Right lobe of liver (tissue), 6 donors: ENCODE results near the gene KRT84. TPM values are rescaled to one million over a fixed set of nuclear protein-coding genes. Genes with fewer than 3 reads are reported as not detected.

Experiments
- ATAC-seq, 4 donors: fragments of 200-7000 bp; cut with Tn5 transposase; one replicate each; pipeline ENCODE4 v1.9.1; 2020; ENCODE audit warnings: mild to moderate bottlenecking in 4 of 4, moderate library complexity in 4 of 4
- DNase-seq, 3 donors: peaks; one replicate each; pipeline ENCODE4 v3.0.0-alpha.2; 2020
- H3K27ac ChIP-seq, 3 donors: fragments of 200-600 bp; one replicate each; pipeline ENCODE4 v1.8.0; 2022
- H3K27me3 ChIP-seq, 2 donors: fragments of 200-600 bp; one replicate each; pipeline ENCODE4 v1.8.0; 2022
- H3K36me3 ChIP-seq, 4 donors: fragments of 200-600 bp; sonication (generic) in 1 of 4; one replicate each; pipeline versions ENCODE4 v1.5.1 to v1.8.0; 2017 to 2022; ENCODE audit warnings: control low read depth in 1 of 4
- H3K4me1 ChIP-seq, 4 donors: fragments of 200-600 bp; sonication (generic) in 1 of 4; one replicate each; pipeline versions ENCODE4 v1.5.1 to v1.8.0; 2017 to 2022; ENCODE audit warnings: control low read depth in 1 of 4
- H3K4me3 ChIP-seq, 3 donors: fragments of 200-600 bp; one replicate each; pipeline ENCODE4 v1.8.0; 2022
- H3K9me3 ChIP-seq, 4 donors: fragments of 200-600 bp; sonication (generic) in 1 of 4; one replicate each; pipeline versions ENCODE4 v1.5.1 to v1.8.0; 2017 to 2022; ENCODE audit warnings: control low read depth in 1 of 4
- CTCF ChIP-seq, 4 donors: fragments of 200-600 bp in 3 of 4; fragments of 450-650 bp in 1 of 4; IDR thresholded peaks; one replicate each; pipeline versions ENCODE4 v1.5.1 to v1.8.0; 2016 to 2022; ENCODE audit warnings: antibody characterized with exemption in 4 of 4, mild to moderate bottlenecking in 2 of 4
- POLR2A ChIP-seq: fragments of 450-650 bp; IDR thresholded peaks from one replicate; pipeline ENCODE4 v1.6.1; 2017; ENCODE audit warnings: antibody characterized with exemption, mild to moderate bottlenecking
- WGBS: methylation state at CpG from one replicate; pipeline ENCODE4 v1.1.6; 2018; ENCODE audit warnings: low coverage, low lambda C conversion rate; ENCODE audit not compliant: insufficient coverage; ENCODE audit errors: missing lambda C conversion rate; 5-methylcytosine and 5-hydroxymethylcytosine counted together
- intact Hi-C, 2 donors: fragments of 100-400 bp; cut with DNase I; formaldehyde crosslinking; loops; one replicate each; pipeline versions ENCODE4 v1.11.2 to v1.14.1; 2022
- total RNA-seq, 6 experiments: library from RNA; depleted of rRNA in 2 of 6; stranded (reverse); fragments of >200 nt in 2 of 6; fragmentation: NEBNext Ultra II Directional in 3 of 6; extraction: Animal tissue kit (Norgen Biotek cat#: 25700) in 3 of 6; gene quantifications; one replicate each; pipeline versions ENCODE4 v1.1.0 to v1.2.4, GENCODE V29; 2016 to 2023
- donor health status: DM: no; HTN: yes; CAD: no.
- donor health status: DM: no; HTN: no; CAD: no.
- donor health status: DM: no; HTN: no; CAD: no.
- donor health status: DM: no; HTN: yes; CAD: no.
- donor health status: DM: no; HTN: yes; CAD: no.

KRT84 gene
- total RNA-seq, 6 experiments from 2014 or later = not detected

- no peak for TF ChIP-seq CTCF (IDR thresholded peaks at IDR 0.05)
- no peak for TF ChIP-seq POLR2A
These were observed 48.4 kb downstream of the KRT84 start for GRCh38 chr12:52337054-52337453.

GRCh38 chr12:52336641-52337040 is 48.8 kb downstream of the KRT84 start:
- peaks cover 0 to 21% (median 4%) of the 10 kb centered on the region in 4 donors for H3K4me1 ChIP-seq
- H3K9me3 ChIP-seq = no peaks in the 10 kb centered on the region
- no peak overlapping the region for H3K4me3 ChIP-seq
- intact Hi-C loops = no loop called here
- WGBS = 56% methylated on average over 2 of the region's 2 CpGs
- TF ChIP-seq CTCF (IDR thresholded peaks at IDR 0.05) (no peak), POLR2A (no peak)
- ATAC-seq = no peak
- H3K27me3 ChIP-seq = no peaks in the 10 kb centered on the region
- no peak overlapping the region for H3K27ac ChIP-seq
- no peak for DNase-seq
- H3K36me3 ChIP-seq = no peaks in the 10 kb centered on the region

More at GRCh38 chr12:52337054-52337453, 48.4 kb downstream of the KRT84 start:
- H3K27ac ChIP-seq = no peak overlapping the region
- no peaks in the 10 kb centered on the region for H3K36me3 ChIP-seq
- intact Hi-C loops = no loop called here
- H3K4me3 ChIP-seq = no peak overlapping the region
- no peaks in the 10 kb centered on the region for H3K27me3 ChIP-seq
- peaks cover 0 to 17% (median 4%) of the 10 kb centered on the region in 4 donors for H3K4me1 ChIP-seq
- WGBS = 60% methylated on average over 1 of the region's 1 CpG
- no peaks in the 10 kb centered on the region for H3K9me3 ChIP-seq
- no peak for DNase-seq
- ATAC-seq = no peak

- Histone ChIP-seq H3K4me3 (no peak overlapping the region), H3K4me1 (peaks cover 0 to 29% (median 4%) of the 10 kb centered on the region in 4 donors), H3K9me3 (no peaks in the 10 kb centered on the region), H3K27ac (peak overlapping the region in 2 of 3 donors; percentile 36 to 41), H3K27me3 (no peaks in the 10 kb centered on the region), H3K36me3 (no peaks in the 10 kb centered on the region)
- intact Hi-C loops = no loop called here
- WGBS = 23% methylated on average over 4 of the region's 4 CpGs
- DNase-seq = peak; percentile 79 to 89 (median 85)
- peak; percentile 90 to 94 (median 92) for ATAC-seq
- TF ChIP-seq POLR2A = no peak
These were observed 49.7 kb downstream of the KRT84 start for GRCh38 chr12:52335598-52336262.

- 77% methylated on average over 3 of the region's 3 CpGs for WGBS
- no peak for ATAC-seq
These were observed 51.3 kb downstream of the KRT84 start for GRCh38 chr12:52334185-52334584.

More at GRCh38 chr12:52334185-52334584, 51.3 kb downstream of the KRT84 start:
- H3K27ac ChIP-seq = no peak overlapping the region
- H3K4me1 ChIP-seq = peaks cover 0 to 29% (median 4%) of the 10 kb centered on the region in 4 donors
- H3K4me3 ChIP-seq = no peak overlapping the region
- H3K27me3 ChIP-seq = no peaks in the 10 kb centered on the region
- no peaks in the 10 kb centered on the region for H3K36me3 ChIP-seq
- TF ChIP-seq CTCF (IDR thresholded peaks at IDR 0.05) (no peak), POLR2A (no peak)
- no peak for DNase-seq
- no peaks in the 10 kb centered on the region for H3K9me3 ChIP-seq
- intact Hi-C loops = no loop called here
